Tibial nerve (tissue), 4 donors: ENCODE data around the gene NEURL2. TPM values are rescaled to one million over a fixed set of nuclear protein-coding genes. Genes with fewer than 3 reads are reported as not detected.

Experiments
- DNase-seq, 2 donors: peaks; one replicate each; pipeline ENCODE4 v3.0.0-alpha.2; 2019; ENCODE audit warnings: low spot score in 2 of 2
- H3K27ac ChIP-seq, 4 donors: fragments of 200-600 bp; sonication (generic) in 3 of 4; one replicate each; pipeline ENCODE4 v1.5.1; 2017 to 2019; ENCODE audit warnings: mild to moderate bottlenecking in 1 of 4
- H3K27me3 ChIP-seq, 2 donors: fragments of 200-600 bp; sonication (generic) in 1 of 2; one replicate each; pipeline versions ENCODE4 v1.5.1 to v1.6.0; 2017 to 2019
- H3K36me3 ChIP-seq, 3 donors: fragments of 200-600 bp; sonication (generic); one replicate each; pipeline ENCODE4 v1.5.1; 2018 to 2019
- H3K4me1 ChIP-seq, 4 donors: fragments of 200-600 bp; sonication (generic) in 3 of 4; one replicate each; pipeline ENCODE4 v1.5.1; 2017 to 2019
- H3K4me3 ChIP-seq, 4 donors: fragments of 200-600 bp; sonication (generic) in 3 of 4; one replicate each; pipeline ENCODE4 v1.5.1; 2017 to 2019; ENCODE audit warnings: mild to moderate bottlenecking in 1 of 4, moderate library complexity in 1 of 4
- H3K9me3 ChIP-seq, 4 donors: fragments of 200-600 bp; sonication (generic) in 3 of 4; one replicate each; pipeline ENCODE4 v1.5.1; 2017 to 2019
- EP300 ChIP-seq, 2 donors: sonication (generic); formaldehyde crosslinking; IDR thresholded peaks; one replicate each; pipeline ENCODE4 v1.6.1; 2017; ENCODE audit warnings: antibody characterized with exemption in 2 of 2, mild to moderate bottlenecking in 1 of 2
- POLR2A ChIP-seq, 2 donors: fragments of 450-650 bp; IDR thresholded peaks; one replicate each; pipeline ENCODE4 v1.6.1; 2017; ENCODE audit warnings: antibody characterized with exemption in 2 of 2, mild to moderate bottlenecking in 2 of 2, moderate library complexity in 2 of 2
- WGBS, 2 donors: methylation state at CpG; one replicate each; pipeline ENCODE4 v1.1.5; 2018; 5-methylcytosine and 5-hydroxymethylcytosine counted together
- total RNA-seq, 4 donors: library from RNA; depleted of rRNA; stranded (reverse); fragments of >200 nt; gene quantifications; one replicate each; pipeline ENCODE4 v1.1.0, GENCODE V29; 2016
- TF ChIP-seq, protein P1 (sequence below), 5 experiments: fragments of 200-600 bp in 3 of 5; fragments of 450-650 bp in 2 of 5; sonication (generic) in 3 of 5; IDR thresholded peaks; one replicate each; pipeline ENCODE4 v1.5.1; 2016 to 2019; ENCODE audit warnings: antibody characterized with exemption in 5 of 5, mild to moderate bottlenecking in 3 of 5, moderate library complexity in 2 of 5

Gene NEURL2
- total RNA-seq, 4 donors from 2014 or later: 7.7 to 42.9 (median 15.6) TPM

GRCh38 chr20:45927071-45927878 lies 36.3 kb upstream of the NEURL2 start:
- no peak for DNase-seq
- Histone ChIP-seq H3K36me3 (peaks cover 0 to 6% (median 0%) of the 10 kb centered on the region in 3 donors), H3K27ac (peak overlapping the region in 1 of 4 donors; percentile 15), H3K9me3 (no peaks in the 10 kb centered on the region), H3K27me3 (no peaks in the 10 kb centered on the region), H3K4me3 (no peak overlapping the region), H3K4me1 (peaks cover 0 to 25% (median 11%) of the 10 kb centered on the region in 4 donors)
- WGBS, 2 donors: 85 to 87% methylated on average over 12 to 14 of the region's 14 CpGs
- no peak for TF ChIP-seq EP300 (IDR thresholded peaks at IDR 0.05)
- TF ChIP-seq, protein P1, sequence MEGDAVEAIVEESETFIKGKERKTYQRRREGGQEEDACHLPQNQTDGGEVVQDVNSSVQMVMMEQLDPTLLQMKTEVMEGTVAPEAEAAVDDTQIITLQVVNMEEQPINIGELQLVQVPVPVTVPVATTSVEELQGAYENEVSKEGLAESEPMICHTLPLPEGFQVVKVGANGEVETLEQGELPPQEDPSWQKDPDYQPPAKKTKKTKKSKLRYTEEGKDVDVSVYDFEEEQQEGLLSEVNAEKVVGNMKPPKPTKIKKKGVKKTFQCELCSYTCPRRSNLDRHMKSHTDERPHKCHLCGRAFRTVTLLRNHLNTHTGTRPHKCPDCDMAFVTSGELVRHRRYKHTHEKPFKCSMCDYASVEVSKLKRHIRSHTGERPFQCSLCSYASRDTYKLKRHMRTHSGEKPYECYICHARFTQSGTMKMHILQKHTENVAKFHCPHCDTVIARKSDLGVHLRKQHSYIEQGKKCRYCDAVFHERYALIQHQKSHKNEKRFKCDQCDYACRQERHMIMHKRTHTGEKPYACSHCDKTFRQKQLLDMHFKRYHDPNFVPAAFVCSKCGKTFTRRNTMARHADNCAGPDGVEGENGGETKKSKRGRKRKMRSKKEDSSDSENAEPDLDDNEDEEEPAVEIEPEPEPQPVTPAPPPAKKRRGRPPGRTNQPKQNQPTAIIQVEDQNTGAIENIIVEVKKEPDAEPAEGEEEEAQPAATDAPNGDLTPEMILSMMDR (IDR thresholded peaks at IDR 0.05): no peak
- no peak for TF ChIP-seq POLR2A (IDR thresholded peaks at IDR 0.05)

GRCh38 chr20:45926731-45927070 lies 35.7 kb upstream of the NEURL2 start:
- WGBS, 2 donors: 62 to 87% methylated on average over 2 of the region's 2 CpGs
- Histone ChIP-seq H3K4me3 (no peak overlapping the region), H3K27ac (peak overlapping the region in 1 of 4 donors; percentile 15), H3K9me3 (no peaks in the 10 kb centered on the region), H3K4me1 (peaks cover 0 to 25% (median 11%) of the 10 kb centered on the region in 4 donors), H3K27me3 (no peaks in the 10 kb centered on the region), H3K36me3 (peaks cover 0 to 6% (median 0%) of the 10 kb centered on the region in 3 donors)
- TF ChIP-seq, protein P1 (IDR thresholded peaks at IDR 0.05): no peak
- TF ChIP-seq EP300 (IDR thresholded peaks at IDR 0.05): no peak
- no peak for TF ChIP-seq POLR2A (IDR thresholded peaks at IDR 0.05)
- no peak for DNase-seq

DNA sequence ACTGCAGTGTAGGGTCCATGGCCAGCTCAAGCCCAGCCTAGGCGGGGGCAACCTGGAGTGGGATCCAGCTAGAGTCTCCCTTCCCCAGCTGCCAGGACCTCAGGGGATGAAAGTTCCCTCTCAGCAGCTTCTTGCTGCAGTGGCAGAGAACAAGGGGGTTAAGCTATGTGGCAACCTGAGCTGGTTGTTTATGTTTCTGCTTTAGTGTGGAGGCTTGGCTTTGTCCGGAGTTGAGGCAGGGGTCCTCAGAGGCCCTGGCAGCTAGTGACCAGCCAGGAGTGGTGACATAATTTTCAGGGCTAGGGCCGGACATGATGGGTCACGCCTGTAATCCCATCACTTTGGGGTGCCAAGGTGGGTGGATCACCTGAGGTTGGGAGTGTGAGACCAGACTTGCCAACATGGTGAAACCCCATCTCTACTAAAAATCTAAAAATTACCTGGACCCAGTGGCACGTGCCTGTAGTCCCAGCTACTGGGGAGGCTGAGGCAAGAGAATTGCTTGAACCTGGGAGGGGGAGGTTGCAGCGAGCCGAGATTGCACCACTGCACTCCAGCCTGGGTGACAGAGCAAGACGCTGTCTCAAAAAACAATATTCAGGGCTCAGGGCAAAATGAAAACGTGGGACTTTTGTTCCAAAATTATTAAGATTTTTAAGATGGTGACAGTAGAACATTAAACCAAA lies 35.0 kb upstream of the NEURL2 start:
- Histone ChIP-seq H3K4me1 (peaks cover 0 to 25% (median 11%) of the 10 kb centered on the region in 4 donors), H3K36me3 (no peaks in the 10 kb centered on the region), H3K4me3 (no peak overlapping the region), H3K27ac (peak overlapping the region in 3 of 4 donors; percentile 13 to 83 (median 68)), H3K27me3 (no peaks in the 10 kb centered on the region), H3K9me3 (no peaks in the 10 kb centered on the region)
- TF ChIP-seq, protein P1 (IDR thresholded peaks at IDR 0.05): no peak
- no peak for TF ChIP-seq POLR2A (IDR thresholded peaks at IDR 0.05)
- 63 to 70% methylated on average over 9 of the region's 9 CpGs for WGBS, 2 donors
- DNase-seq: no peak

- H3K27ac ChIP-seq: peak overlapping the region; percentile 24 to 83 (median 62)
- H3K27me3 ChIP-seq: no peaks in the 10 kb centered on the region
- peaks cover 0 to 38% (median 18%) of the 10 kb centered on the region in 4 donors for H3K4me1 ChIP-seq
- no peaks in the 10 kb centered on the region for H3K9me3 ChIP-seq
- H3K36me3 ChIP-seq: no peaks in the 10 kb centered on the region
- no peak overlapping the region for H3K4me3 ChIP-seq
- DNase-seq: peak; percentile 41 to 63
- TF ChIP-seq, protein P1 (IDR thresholded peaks at IDR 0.05): no peak
- TF ChIP-seq POLR2A (IDR thresholded peaks at IDR 0.05) (no peak), EP300 (IDR thresholded peaks at IDR 0.05) (peak; percentile 9 to 67)
- 38% methylated on average over 21 of the region's 21 CpGs for WGBS, 2 donors
Measured at GRCh38 chr20:45924391-45925261, 33.6 kb upstream of the NEURL2 start.
